ENCODE results near the gene TH. TPM values are rescaled to one million over a fixed set of nuclear protein-coding genes. Genes with fewer than 3 reads are reported as not detected.
A peak's percentile ranks its signal among the peaks of the same experiment; 100 is the strongest.

The TH gene
- total and polyA plus RNA-seq, 2 of the 8 experiments (the other 6 are each of a cell fraction or from before 2014, with no cell fraction given), result 0.09 TPM; not detected in 1

DNA sequence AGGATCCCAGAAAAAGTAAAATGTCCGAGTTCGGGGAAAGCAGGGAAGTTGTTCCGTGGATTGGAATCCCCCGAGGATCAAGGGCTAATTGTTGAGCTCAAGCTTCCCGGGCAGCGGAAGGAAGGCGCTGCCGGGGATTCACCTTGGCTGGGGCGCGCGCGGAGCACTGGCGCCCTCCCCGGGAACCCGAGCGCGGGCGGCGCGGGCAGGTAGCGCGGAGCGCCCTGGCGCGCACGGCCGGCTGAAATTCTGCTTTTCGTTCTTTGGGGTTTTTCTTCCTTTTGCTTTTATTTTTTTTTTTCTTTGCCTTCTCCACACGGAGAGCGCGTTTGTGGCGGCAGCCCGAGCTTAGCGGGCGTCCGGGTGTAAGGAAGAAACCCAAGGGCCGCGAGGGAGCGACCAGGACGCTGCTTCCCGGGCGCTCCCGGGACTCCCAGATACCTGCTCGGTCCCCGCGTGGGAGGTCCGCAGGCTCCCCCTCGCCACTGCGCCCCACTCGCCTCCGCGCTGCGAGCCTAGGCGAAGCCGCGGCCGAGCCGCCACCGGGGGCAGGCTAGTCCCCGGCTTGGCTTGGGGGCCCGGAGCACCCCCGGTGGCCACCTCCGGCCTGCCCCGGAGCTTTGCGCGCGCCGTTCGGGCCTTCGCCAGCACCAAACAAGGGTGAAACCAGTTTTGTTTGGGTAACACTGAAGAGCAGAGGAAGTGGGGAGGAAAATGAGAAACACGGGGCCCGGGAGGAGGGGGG, 27.6 kb downstream of the TH start:
- H4K20me1 ChIP-seq (replicated peaks in 1 of 2; ENCODE audit: control insufficient read depth in 1 of 2, insufficient read depth in 2 of 2, low read length in 2 of 2), result peaks cover 10 to 18% of the 10 kb centered on the region in 2 experiments
- H3K4ac ChIP-seq (replicated peaks; ENCODE audit: insufficient read length, low read depth, low read length), result no peak overlapping the region
- no peak overlapping the region for H2BK120ac ChIP-seq (replicated peaks; ENCODE audit: low read depth, low read length)
- no peak overlapping the region for H2BK15ac ChIP-seq (ENCODE audit: low read length)
- H2BK12ac ChIP-seq (ENCODE audit: low read depth, low read length), result no peak overlapping the region
- H4K91ac ChIP-seq (replicated peaks; ENCODE audit: insufficient read length, low read length), result no peak overlapping the region
- no peak overlapping the region for H2BK20ac ChIP-seq (ENCODE audit: low read length)
- H4K8ac ChIP-seq (ENCODE audit: extremely low read depth, insufficient read depth, low read length), result no peak overlapping the region
- ChIA-PET CTCF (ENCODE audit: partially characterized antibody) (interaction anchor here (0.9 to 12.3 kb wide), 9 partner anchors 7 to 443 kb away, joined by 3 to 170 read pairs (median 5); no protein-coding TSS in a partner anchor), POLR2A (ENCODE audit: partially characterized antibody) (interaction anchor here (0.7 kb wide), 3 partner anchors 174 to 302 kb away, joined by 3 read pairs; no protein-coding TSS in a partner anchor)
- peaks cover 89 to 98% (median 98%) of the 10 kb centered on the region in 4 experiments for H3K27me3 ChIP-seq (replicated peaks in 1 of 4; ENCODE audit: control insufficient read depth in 3 of 4, extremely low read depth in 1 of 4, insufficient read depth in 3 of 4, low read length in 3 of 4)
- peak overlapping the region in 1 of 4 experiments; percentile 47; a peak in 3 of 8 replicates for H3K4me3 ChIP-seq (ENCODE audit: extremely low read depth in 1 of 4, insufficient read depth in 2 of 4, low read depth in 3 of 4, low read length in 4 of 4)
- H3K4me1 ChIP-seq (replicated peaks in 1 of 4; ENCODE audit: control insufficient read depth in 3 of 4, insufficient read depth in 4 of 4, low read length in 3 of 4), result peaks cover 0 to 12% (median 7%) of the 10 kb centered on the region in 4 experiments; a peak in 6 of 7 replicates
- H3K14ac ChIP-seq (ENCODE audit: insufficient read length), result no peak overlapping the region
- FAIRE-seq (no peak), DNase-seq (ENCODE audit: low read depth in 1 of 2, low spot score in 2 of 2) (no peak)
- peaks cover 2% of the 10 kb centered on the region; the same call in 1 of the 2 replicates for H3K23me2 ChIP-seq (ENCODE audit: low read depth, low read length)
- H3K18ac ChIP-seq (ENCODE audit: extremely low read depth, low read length), result no peak overlapping the region
- no peak overlapping the region for H3K23ac ChIP-seq (ENCODE audit: insufficient read length)
- H2AK5ac ChIP-seq (ENCODE audit: low read depth, low read length), result no peak overlapping the region
- H3K79me1 ChIP-seq (ENCODE audit: low read depth, low read length), result no peaks in the 10 kb centered on the region
- H3K27ac ChIP-seq (ENCODE audit: low read depth, low read length), result no peak overlapping the region
- no peak overlapping the region for H3K56ac ChIP-seq (replicated peaks; ENCODE audit: insufficient read length, low read depth, low read length)
- no peak overlapping the region for H2AFZ ChIP-seq (ENCODE audit: low read length)
- no peak overlapping the region for H3K9ac ChIP-seq (replicated peaks in 1 of 4; ENCODE audit: extremely low read depth in 1 of 4, low read depth in 3 of 4, low read length in 3 of 4)
- H3K9me3 ChIP-seq (ENCODE audit: insufficient read depth in 2 of 2, low read depth in 1 of 2, low read length in 1 of 2), result no peaks in the 10 kb centered on the region
- no peak overlapping the region for H4K5ac ChIP-seq (ENCODE audit: insufficient read length, low read depth, low read length)
- H3K36me3 ChIP-seq (ENCODE audit: control insufficient read depth in 2 of 4, insufficient read depth in 4 of 4, low read length in 3 of 4), result peaks cover 0 to 3% (median 0%) of the 10 kb centered on the region in 4 experiments; a peak in 1 of 8 replicates
- WGBS, 2 experiments (ENCODE audit: extremely low coverage in 1 of 2, insufficient coverage in 1 of 2, insufficient read length in 1 of 2, insufficient replicate concordance in 2 of 2, low coverage in 1 of 2, low lambda C conversion rate in 2 of 2, missing lambda C conversion rate in 1 of 2), result 4% methylated on average over 48 of the region's 72 CpGs; no CpG with 5 or more reads in 1 of the 2 experiments
- no peaks in the 10 kb centered on the region for H3K79me2 ChIP-seq (ENCODE audit: control insufficient read depth in 1 of 2, insufficient read depth in 2 of 2, low read length in 2 of 2)
- H3K4me2 ChIP-seq (ENCODE audit: insufficient read depth in 1 of 2, low read depth in 2 of 2, low read length in 2 of 2), result peak overlapping the region; percentile 43 to 53; a peak in 3 of 4 replicates
- no peak overlapping the region for H2BK5ac ChIP-seq (ENCODE audit: low read depth, low read length)
- TF ChIP-seq CTCF (IDR thresholded peaks at IDR 0.05; ENCODE audit: control extremely low read depth in 1 of 3, insufficient read depth in 1 of 3, low read depth in 1 of 3, low read length in 3 of 3) (peak in 1 of 3 experiments; percentile 32; a peak in 1 of 4 replicates), RAD21 (IDR thresholded peaks at IDR 0.05 in 1 of 2, conservative IDR thresholded peaks at IDR 0.05 in 1 of 2; ENCODE audit: low read depth in 2 of 2, low read length in 2 of 2) (peak in 1 of 2 experiments; percentile 30; a peak in 2 of 4 replicates), CTBP2 (IDR thresholded peaks at IDR 0.05; ENCODE audit: borderline replicate concordance, insufficient read depth, insufficient read length, low read length) (peak; percentile 46), EZH2 (IDR thresholded peaks at IDR 0.05; ENCODE audit: low read depth, low read length, severe bottlenecking) (peak; percentile 97), RNF2 (IDR thresholded peaks at IDR 0.05; ENCODE audit: borderline replicate concordance, low read depth, low read length, missing control alignments, poor library complexity, severe bottlenecking) (peak; percentile 99), JUN (IDR thresholded peaks at IDR 0.05; ENCODE audit: low read depth, low read length) (no peak), GTF2F1 (IDR thresholded peaks at IDR 0.05; ENCODE audit: borderline replicate concordance, low read depth, low read length) (no peak)
